Testis (tissue), 3 donors: ENCODE data around the gene SPRING1. TPM values are rescaled to one million over a fixed set of nuclear protein-coding genes. Genes with fewer than 3 reads are reported as not detected.

Experiments used
- DNase-seq: peaks from one replicate; pipeline ENCODE4 v3.0.0-alpha.2; 2019
- H3K27ac ChIP-seq, 2 donors: fragments of 200-600 bp; sonication (generic); one replicate each; pipeline ENCODE4 v1.5.1; 2019
- H3K27me3 ChIP-seq: fragments of 200-600 bp; sonication (generic); one replicate; pipeline ENCODE4 v1.5.1; 2019
- H3K36me3 ChIP-seq: fragments of 200-600 bp; sonication (generic); one replicate; pipeline ENCODE4 v1.5.1; 2017; ENCODE audit warnings: low read depth; ENCODE audit errors: missing control alignments
- H3K4me1 ChIP-seq: fragments of 200-600 bp; sonication (generic); one replicate; pipeline ENCODE4 v1.5.1; 2019
- H3K4me3 ChIP-seq, 2 donors: fragments of 200-600 bp; sonication (generic); one replicate each; pipeline ENCODE4 v1.5.1; 2017 to 2019
- H3K9me3 ChIP-seq: fragments of 200-600 bp; sonication (generic); one replicate; pipeline ENCODE4 v1.5.1; 2017
- POLR2A ChIP-seq: fragments of 450-650 bp; IDR thresholded peaks from one replicate; pipeline ENCODE4 v1.6.1; 2017; ENCODE audit warnings: antibody characterized with exemption, mild to moderate bottlenecking, moderate library complexity
- WGBS, 2 donors: methylation state at CpG; one replicate each; pipeline ENCODE4 v1.1.5; 2018; 5-methylcytosine and 5-hydroxymethylcytosine counted together
- intact Hi-C: fragments of 100-400 bp; cut with DNase I; formaldehyde crosslinking; loops from one replicate; pipeline ENCODE4 v1.15.1; 2023; ENCODE audit warnings: low total_unique reads
- polyA plus RNA-seq: library from polyadenylated mRNA; stranded (reverse); fragments of 350-450 nt; fragmentation: Illumina TruSeq; extraction: RNeasy Lipid Tissue Mini Kit (QIAGEN cat#74804); gene quantifications from one replicate; pipeline ENCODE4 v1.2.3, GENCODE V29; 2014; ENCODE audit warnings: low read depth, low replicate concordance; ENCODE audit not compliant: insufficient read depth
- total RNA-seq, 2 donors: library from RNA; depleted of rRNA; stranded (reverse); fragments of >200 nt; gene quantifications; one replicate each; pipeline ENCODE4 v1.2.3, GENCODE V29; 2016
- TF ChIP-seq, protein P1 (sequence below), 3 experiments: fragments of 450-650 bp in 2 of 3; fragments of 200-600 bp in 1 of 3; sonication (generic) in 1 of 3; IDR thresholded peaks; one replicate each; pipeline ENCODE4 v1.5.1; 2016 to 2019; ENCODE audit warnings: antibody characterized with exemption in 3 of 3, mild to moderate bottlenecking in 2 of 3, moderate library complexity in 1 of 3

SPRING1 gene
- total and polyA plus RNA-seq, 3 donors from 2014 or later = 23.4 to 25.5 (median 25.1) TPM

DNA sequence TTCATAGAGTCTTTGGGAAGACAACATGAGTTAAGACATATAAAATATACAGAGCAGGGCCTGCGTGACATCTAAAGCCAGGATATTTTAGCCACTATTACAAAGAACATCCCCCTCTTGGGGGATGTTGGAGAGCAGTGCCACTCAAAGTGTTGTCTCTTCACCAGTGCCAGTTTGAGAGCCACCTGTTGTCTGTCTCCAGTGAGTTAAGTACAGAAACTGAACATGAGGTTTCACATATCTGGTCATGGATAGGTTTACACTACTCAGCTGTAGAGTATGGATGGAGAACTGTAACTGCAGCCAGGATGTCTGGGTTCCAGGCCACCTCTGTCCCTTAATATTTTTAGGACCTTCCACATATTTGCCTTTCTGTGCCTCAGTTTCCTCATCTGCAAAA lies 39.4 kb upstream of the SPRING1 start:
- no peak for DNase-seq
- Histone ChIP-seq H3K27ac (no peak overlapping the region), H3K4me1 (no peaks in the 10 kb centered on the region), H3K27me3 (no peaks in the 10 kb centered on the region), H3K9me3 (no peaks in the 10 kb centered on the region), H3K36me3 (no peaks in the 10 kb centered on the region), H3K4me3 (no peak overlapping the region)
- WGBS, 2 donors = 90 to 100% methylated on average over 1 of the region's 1 CpG
- intact Hi-C loops = no loop called here
- no peak for TF ChIP-seq POLR2A
- TF ChIP-seq, protein P1, sequence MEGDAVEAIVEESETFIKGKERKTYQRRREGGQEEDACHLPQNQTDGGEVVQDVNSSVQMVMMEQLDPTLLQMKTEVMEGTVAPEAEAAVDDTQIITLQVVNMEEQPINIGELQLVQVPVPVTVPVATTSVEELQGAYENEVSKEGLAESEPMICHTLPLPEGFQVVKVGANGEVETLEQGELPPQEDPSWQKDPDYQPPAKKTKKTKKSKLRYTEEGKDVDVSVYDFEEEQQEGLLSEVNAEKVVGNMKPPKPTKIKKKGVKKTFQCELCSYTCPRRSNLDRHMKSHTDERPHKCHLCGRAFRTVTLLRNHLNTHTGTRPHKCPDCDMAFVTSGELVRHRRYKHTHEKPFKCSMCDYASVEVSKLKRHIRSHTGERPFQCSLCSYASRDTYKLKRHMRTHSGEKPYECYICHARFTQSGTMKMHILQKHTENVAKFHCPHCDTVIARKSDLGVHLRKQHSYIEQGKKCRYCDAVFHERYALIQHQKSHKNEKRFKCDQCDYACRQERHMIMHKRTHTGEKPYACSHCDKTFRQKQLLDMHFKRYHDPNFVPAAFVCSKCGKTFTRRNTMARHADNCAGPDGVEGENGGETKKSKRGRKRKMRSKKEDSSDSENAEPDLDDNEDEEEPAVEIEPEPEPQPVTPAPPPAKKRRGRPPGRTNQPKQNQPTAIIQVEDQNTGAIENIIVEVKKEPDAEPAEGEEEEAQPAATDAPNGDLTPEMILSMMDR (IDR thresholded peaks at IDR 0.05) = no peak

DNA sequence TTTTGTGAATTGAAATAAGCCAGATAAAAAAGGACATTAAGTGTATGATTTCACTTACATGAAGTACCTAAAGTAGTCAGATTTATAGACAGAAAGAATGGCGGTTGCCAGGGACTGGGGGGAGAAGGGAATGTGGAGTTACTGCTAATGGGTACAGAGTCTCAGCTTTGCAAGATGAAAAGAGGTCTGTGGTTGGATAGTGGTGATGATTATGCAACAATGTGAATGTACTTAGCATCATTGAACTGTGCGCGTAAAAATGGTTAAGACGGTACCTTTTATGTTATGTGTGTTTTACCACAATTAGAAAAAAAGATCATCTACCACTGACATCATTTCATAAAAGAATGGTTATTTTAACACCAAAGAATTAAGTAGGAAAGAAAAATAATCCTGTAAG lies 36.2 kb upstream of the SPRING1 start:
- H3K27me3 ChIP-seq = no peaks in the 10 kb centered on the region
- no peak overlapping the region for H3K27ac ChIP-seq
- no peak for TF ChIP-seq POLR2A
- TF ChIP-seq, protein P1 (IDR thresholded peaks at IDR 0.05) = no peak
- intact Hi-C loops = no loop called here
- H3K4me3 ChIP-seq = no peak overlapping the region
- H3K36me3 ChIP-seq = no peaks in the 10 kb centered on the region
- no peak for DNase-seq
- no peaks in the 10 kb centered on the region for H3K4me1 ChIP-seq
- H3K9me3 ChIP-seq = no peaks in the 10 kb centered on the region
- WGBS, 2 donors = 69 to 70% methylated on average over 4 of the region's 4 CpGs

- Histone ChIP-seq H3K27ac (no peak overlapping the region), H3K27me3 (no peaks in the 10 kb centered on the region), H3K4me3 (no peak overlapping the region), H3K36me3 (no peaks in the 10 kb centered on the region), H3K4me1 (no peaks in the 10 kb centered on the region), H3K9me3 (no peaks in the 10 kb centered on the region)
- DNase-seq = peak; percentile 26
- no peak for TF ChIP-seq POLR2A
- intact Hi-C loops = no loop called here
- 71 to 72% methylated on average over 4 of the region's 4 CpGs for WGBS, 2 donors
Measured at GRCh38 chr12:116773276-116773731, 35.4 kb upstream of the SPRING1 start.

DNA sequence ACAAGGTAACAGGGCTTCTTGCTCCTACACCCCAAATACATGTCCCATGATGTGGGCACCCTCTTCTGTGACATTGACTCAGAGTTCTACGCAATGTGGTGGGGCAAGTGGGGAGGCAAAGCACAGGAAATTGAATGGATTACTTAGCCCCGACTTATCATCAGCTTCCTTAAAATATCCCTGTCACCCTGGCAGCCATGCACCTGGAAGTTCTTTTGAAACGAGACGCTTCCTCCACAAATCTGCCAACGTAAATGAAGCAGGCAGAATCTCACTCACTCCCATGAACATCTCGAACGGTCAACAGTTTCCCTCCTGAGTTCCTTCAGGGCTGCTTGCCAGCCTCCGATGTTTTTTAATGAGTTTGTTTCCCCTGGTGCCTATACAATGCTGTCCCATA lies 33.8 kb upstream of the SPRING1 start:
- H3K27ac ChIP-seq = no peak overlapping the region
- no peaks in the 10 kb centered on the region for H3K9me3 ChIP-seq
- H3K4me3 ChIP-seq = no peak overlapping the region
- 70 to 71% methylated on average over 8 of the region's 8 CpGs for WGBS, 2 donors
- H3K27me3 ChIP-seq = no peaks in the 10 kb centered on the region
- intact Hi-C loops = no loop called here
- H3K4me1 ChIP-seq = no peaks in the 10 kb centered on the region
- no peaks in the 10 kb centered on the region for H3K36me3 ChIP-seq
- DNase-seq = no peak
- no peak for TF ChIP-seq POLR2A
- TF ChIP-seq, protein P1 (IDR thresholded peaks at IDR 0.05) = no peak

DNA sequence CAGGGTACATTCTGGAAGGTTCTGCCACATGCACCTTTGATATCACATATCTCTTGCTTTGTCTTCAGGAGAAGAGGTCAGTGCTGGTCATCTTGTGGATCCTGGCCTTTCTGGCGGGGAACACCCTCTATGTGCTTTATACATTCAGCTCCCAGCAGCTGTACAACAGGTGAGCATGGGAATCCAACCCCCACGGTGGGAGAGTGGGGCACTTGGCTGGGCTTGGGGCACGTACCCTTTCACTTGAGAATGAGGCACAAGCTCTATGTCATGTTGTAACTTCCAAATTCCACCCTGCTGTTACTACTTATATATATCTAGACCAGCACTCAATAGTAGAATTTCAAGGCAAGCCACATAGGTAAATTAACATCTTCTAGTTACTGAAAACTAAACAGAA lies 28.9 kb upstream of the SPRING1 start:
- H3K4me1 ChIP-seq = no peaks in the 10 kb centered on the region
- no peak for TF ChIP-seq POLR2A
- TF ChIP-seq, protein P1 (IDR thresholded peaks at IDR 0.05) = no peak
- H3K9me3 ChIP-seq = no peaks in the 10 kb centered on the region
- no peak for DNase-seq
- WGBS, 2 donors = 74 to 92% methylated on average over 3 of the region's 3 CpGs
- no peak overlapping the region for H3K27ac ChIP-seq
- no peaks in the 10 kb centered on the region for H3K36me3 ChIP-seq
- intact Hi-C loops = no loop called here
- no peak overlapping the region for H3K4me3 ChIP-seq
- H3K27me3 ChIP-seq = no peaks in the 10 kb centered on the region
